HepG2 (cell line): ENCODE data around the gene SHISA7. TPM values are rescaled to one million over a fixed set of nuclear protein-coding genes. Genes with fewer than 3 reads are reported as not detected.

Experiments
- ATAD3A ChIP-seq: sonication (generic); formaldehyde crosslinking; IDR thresholded peaks from 2 replicates; pipeline ENCODE4 v1.4.0; 2020; ENCODE audit warnings: missing genetic modification reagents
- FOSL2 ChIP-seq: sonication (generic); formaldehyde crosslinking; IDR thresholded peaks from 2 replicates; pipeline ENCODE4 v1.4.0; 2020; ENCODE audit warnings: missing genetic modification reagents
- GATA4 ChIP-seq: sonication (generic); IDR thresholded peaks from 2 replicates; pipeline ENCODE4 v1.6.1; 2016; ENCODE audit warnings: antibody characterized with exemption, low read depth, borderline replicate concordance
- HMGA1 ChIP-seq: sonication (generic); formaldehyde crosslinking; conservative IDR thresholded peaks from 2 replicates; pipeline ENCODE4 v1.4.0; 2020; ENCODE audit warnings: missing genetic modification reagents
- MIER2 ChIP-seq: IDR thresholded peaks from 2 replicates; pipeline ENCODE4 v1.6.1; 2016; ENCODE audit warnings: missing biosample characterization, missing genetic modification reagents
- MXD4 ChIP-seq: IDR thresholded peaks from 2 replicates; pipeline ENCODE4 v1.6.1; 2016; ENCODE audit warnings: mild to moderate bottlenecking, missing biosample characterization, missing genetic modification reagents
- NFE2 ChIP-seq: sonication (generic); formaldehyde crosslinking; IDR thresholded peaks from 2 replicates; pipeline ENCODE4 v1.4.0; 2020; ENCODE audit warnings: missing genetic modification reagents
- RFX5 ChIP-seq: IDR thresholded peaks from 2 replicates; pipeline ENCODE4 v1.6.1; 2011; ENCODE audit warnings: low read depth, low read length, improper control_type of control experiment
- SYNCRIP ChIP-seq: fragments of 200-400 bp; formaldehyde crosslinking; IDR thresholded peaks from 2 replicates; pipeline ENCODE4 v1.6.1; 2018; ENCODE audit warnings: mild to moderate bottlenecking, low read depth, low read length; ENCODE audit not compliant: insufficient read depth
- TFDP2 ChIP-seq: sonication (generic); formaldehyde crosslinking; IDR thresholded peaks from 2 replicates; pipeline ENCODE4 v1.4.0; 2020; ENCODE audit warnings: missing genetic modification reagents
- TP53 ChIP-seq: sonication (generic); formaldehyde crosslinking; conservative IDR thresholded peaks from 2 replicates; pipeline ENCODE4 v1.4.0; 2020; ENCODE audit warnings: missing genetic modification reagents
- ZBTB34 ChIP-seq: sonication (generic); formaldehyde crosslinking; IDR thresholded peaks from 2 replicates; pipeline ENCODE4 v1.8.0; 2022; ENCODE audit warnings: mild to moderate bottlenecking, missing genetic modification reagents
- ZFAT ChIP-seq: sonication (generic); formaldehyde crosslinking; conservative IDR thresholded peaks from 2 replicates; pipeline ENCODE4 v1.8.1; 2023; ENCODE audit warnings: missing genetic modification reagents, inconsistent platforms
- ZKSCAN1 ChIP-seq: fragments of 150-350 bp; IDR thresholded peaks from 2 replicates; pipeline ENCODE4 v1.6.1; 2014; ENCODE audit warnings: low read length
- ZMAT3 ChIP-seq: sonication (generic); formaldehyde crosslinking; conservative IDR thresholded peaks from 2 replicates; pipeline ENCODE4 v1.7.0; 2021; ENCODE audit warnings: missing genetic modification reagents
- ZNF224 ChIP-seq: sonication (generic); formaldehyde crosslinking; IDR thresholded peaks from 2 replicates; pipeline ENCODE4 v1.5.0; 2020; ENCODE audit warnings: mild to moderate bottlenecking, missing genetic modification reagents
- ZNF232 ChIP-seq: sonication (generic); formaldehyde crosslinking; IDR thresholded peaks from 2 replicates; pipeline ENCODE4 v1.4.0; 2020; ENCODE audit warnings: missing genetic modification reagents, borderline replicate concordance
- ZNF274 ChIP-seq: sonication (generic); formaldehyde crosslinking; IDR thresholded peaks from 2 replicates; pipeline ENCODE4 v1.5.1; 2020; ENCODE audit warnings: mild to moderate bottlenecking, missing genetic modification reagents
- ZNF282 ChIP-seq: fragments of 450-650 bp; IDR thresholded peaks from 2 replicates; pipeline ENCODE4 v1.6.1; 2018; ENCODE audit not compliant: partially characterized antibody
- ZNF318 ChIP-seq: sonication (generic); formaldehyde crosslinking; IDR thresholded peaks from 2 replicates; pipeline ENCODE4 v1.4.0; 2020; ENCODE audit warnings: mild to moderate bottlenecking, missing genetic modification reagents
- ZNF605 ChIP-seq: sonication (generic); formaldehyde crosslinking; IDR thresholded peaks from 2 replicates; pipeline ENCODE4 v1.8.0; 2022; ENCODE audit warnings: mild to moderate bottlenecking, missing genetic modification reagents
- ZSCAN22 ChIP-seq: sonication (generic); formaldehyde crosslinking; IDR thresholded peaks from 2 replicates; pipeline ENCODE4 v1.4.0; 2020; ENCODE audit warnings: mild to moderate bottlenecking, missing genetic modification reagents
- polyA plus RNA-seq, 8 experiments: library from polyadenylated mRNA; depleted of rRNA in 3 of 8; stranded (reverse) in 7 of 8; unstranded in 1 of 8; fragments of >200 nt; fragmentation: Illumina TruSeq in 4 of 8; extraction: Trizol in 4 of 8; gene quantifications; 2 replicates each; pipeline versions ENCODE4 v1.2.1 to v1.2.3, GENCODE V29; 2011 to 2016; ENCODE audit warnings: low read depth in 4 of 8, missing spikeins in 1 of 8, mixed read lengths in 1 of 8; ENCODE audit not compliant: insufficient read depth in 1 of 8
- total RNA-seq, 5 experiments: library from RNA; depleted of rRNA; stranded (reverse); fragments of >200 nt; fragmentation: Illumina TruSeq; extraction: Trizol; gene quantifications; 2 replicates each; pipeline ENCODE4 v1.2.3, GENCODE V29; 2016; ENCODE audit warnings: low read depth in 1 of 5

The SHISA7 gene
- total and polyA plus RNA-seq, 2 of the 13 experiments (the other 11 are each of a cell fraction or from before 2014, with no cell fraction given) = not detected

- TF ChIP-seq ZSCAN22 = no peak
- TF ChIP-seq RFX5 = no peak
- peak; percentile 43; the same call in 1 of the 2 replicates for TF ChIP-seq ZNF224 (CRISPR knock-in tag)
- 0 out of 2 replicates have a peak, but pooled peaks have one; percentile 44 for TF ChIP-seq TP53 (CRISPR knock-in tag)
- TF ChIP-seq ZNF605 (CRISPR knock-in tag) = peak; percentile 98
- TF ChIP-seq ZMAT3 (CRISPR knock-in tag) = peak; percentile 59; the same call in 1 of the 2 replicates
- no peak for TF ChIP-seq SYNCRIP
- TF ChIP-seq MIER2 (CRISPR knock-in tag) = no peak
- TF ChIP-seq HMGA1 (CRISPR knock-in tag) = no peak
- peak; percentile 68 for TF ChIP-seq MXD4 (CRISPR knock-in tag)
- no peak for TF ChIP-seq ZBTB34 (CRISPR knock-in tag)
- TF ChIP-seq TFDP2 (CRISPR knock-in tag) = peak; percentile 94
- no peak for TF ChIP-seq ZFAT (CRISPR knock-in tag)
- no peak for TF ChIP-seq ZNF282
- peak; percentile 93 for TF ChIP-seq ZNF274 (CRISPR knock-in tag)
- TF ChIP-seq FOSL2 (CRISPR knock-in tag) = peak; percentile 51; the same call in 1 of the 2 replicates
- no peak for TF ChIP-seq ZKSCAN1
- no peak for TF ChIP-seq ATAD3A (CRISPR knock-in tag)
- no peak for TF ChIP-seq NFE2 (CRISPR knock-in tag)
- peak; percentile 95 for TF ChIP-seq ZNF232 (CRISPR knock-in tag)
- no peak for TF ChIP-seq GATA4
- peak; percentile 89; the same call in 1 of the 2 replicates for TF ChIP-seq ZNF318 (CRISPR knock-in tag)
Observed at GRCh38 chr19:55476100-55476775, 33.1 kb upstream of the SHISA7 start, which contains the start of gene ZNF628 (continued).
